Measurements from ENCODE around the gene PEDS1.
"Not testable (repeated sequence)": the region's sequence is repeated elsewhere in the genome, so short reads cannot be mapped to it uniquely, and the experiment has no call there.

The PEDS1 gene

DNA sequence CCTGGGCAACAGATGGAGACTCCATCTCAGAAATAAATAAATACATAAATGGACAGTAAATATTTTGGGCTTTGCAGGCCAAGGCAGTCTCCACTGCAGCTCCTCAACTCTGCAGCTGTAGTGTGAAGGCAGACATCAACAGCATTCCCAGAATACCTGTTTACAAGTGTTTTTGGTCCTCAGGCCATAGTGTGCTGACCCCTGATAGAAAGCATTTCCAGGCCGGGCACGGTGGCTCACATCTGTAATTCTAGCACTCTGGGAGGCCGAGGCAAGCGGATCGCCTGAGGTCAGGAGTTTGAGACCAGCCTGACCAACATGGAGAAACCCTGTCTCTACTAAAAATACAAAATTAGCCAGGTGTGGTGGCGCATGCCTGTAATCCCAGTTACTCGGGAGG lies 18.4 kb downstream of the PEDS1 start:
- not testable (repeated sequence) for DNase-seq (ENCODE audit: low read depth in 2 of 2)

DNA sequence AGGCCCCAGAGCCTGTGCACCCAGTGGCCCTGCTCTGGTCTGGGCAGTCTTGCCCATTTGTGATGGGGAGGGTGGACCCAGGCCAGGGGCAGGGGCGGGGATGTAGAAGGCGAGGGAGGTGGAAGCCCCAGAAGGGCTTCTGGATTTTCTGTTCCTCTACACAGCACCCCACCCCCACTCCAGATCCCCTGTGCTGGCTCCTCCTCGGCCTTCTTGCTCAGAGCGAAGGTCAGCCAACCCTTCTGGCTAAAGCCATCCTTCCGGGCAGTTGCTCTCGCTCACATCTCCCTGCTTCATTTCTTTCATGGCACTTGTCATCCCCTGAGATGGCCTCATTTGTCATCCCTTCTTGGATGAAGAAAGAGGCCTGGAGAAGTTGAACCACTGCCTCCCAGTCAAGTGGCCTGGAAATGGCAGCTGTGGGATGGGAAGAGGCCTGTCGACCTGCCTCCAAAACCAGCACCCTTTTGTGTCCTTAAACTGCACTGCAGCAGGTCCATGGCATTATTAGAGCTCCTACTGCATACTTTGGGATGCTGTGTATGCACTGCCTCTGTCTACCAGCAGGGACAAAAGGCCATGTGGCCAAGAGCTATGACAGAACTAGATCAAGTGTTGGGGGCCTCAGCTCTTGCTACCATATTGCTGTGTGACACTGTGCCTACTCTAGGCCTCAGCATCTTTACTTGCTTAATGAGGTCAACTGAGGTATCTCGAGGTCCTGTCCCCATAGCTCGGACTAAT lies 19.9 kb downstream of the PEDS1 start:
- DNase-seq (ENCODE audit: low read depth in 2 of 2), result no peak

DNA sequence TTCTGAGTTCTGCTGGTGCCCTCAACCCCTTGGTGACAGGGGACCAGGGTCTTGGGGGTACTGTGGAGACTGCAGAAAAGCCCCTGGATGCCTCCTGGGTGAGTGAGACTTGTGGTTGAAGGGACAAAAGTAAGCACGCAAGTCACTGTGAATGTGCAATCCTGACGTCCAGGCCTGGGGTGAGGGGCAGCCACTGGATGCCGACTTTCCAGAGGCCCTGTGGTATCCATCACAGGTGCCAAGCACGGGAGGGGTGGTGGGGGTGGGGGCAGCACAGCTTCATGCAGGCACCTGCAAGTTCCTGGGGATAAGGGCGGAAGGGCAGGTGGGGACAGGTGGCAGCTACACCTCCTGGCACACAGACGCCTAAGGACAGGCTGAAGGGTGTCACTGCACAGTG lies 20.5 kb downstream of the PEDS1 start:
- no peak for DNase-seq (ENCODE audit: low read depth in 2 of 2)

DNA sequence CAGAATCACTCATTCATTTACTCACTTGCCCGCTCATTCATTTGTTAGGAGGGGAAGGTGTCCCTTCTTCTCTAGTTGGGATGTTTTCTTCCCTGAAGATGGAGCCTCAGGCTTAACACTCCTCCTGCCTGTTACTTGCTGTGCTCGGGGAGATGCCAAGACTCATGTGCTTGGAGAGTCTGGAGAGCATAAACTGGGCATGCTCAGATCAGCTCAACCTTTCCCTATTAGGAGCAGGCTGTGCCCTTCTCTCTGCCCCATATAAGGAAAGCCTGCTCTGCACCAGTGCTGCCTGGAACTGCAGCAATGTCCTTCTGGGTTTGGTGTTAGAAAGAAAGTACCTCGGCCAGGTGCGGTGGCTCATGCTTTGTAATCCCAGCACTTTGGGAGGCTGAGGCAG lies 22.5 kb downstream of the PEDS1 start:
- DNase-seq (ENCODE audit: low read depth in 2 of 2), result no peak

DNA sequence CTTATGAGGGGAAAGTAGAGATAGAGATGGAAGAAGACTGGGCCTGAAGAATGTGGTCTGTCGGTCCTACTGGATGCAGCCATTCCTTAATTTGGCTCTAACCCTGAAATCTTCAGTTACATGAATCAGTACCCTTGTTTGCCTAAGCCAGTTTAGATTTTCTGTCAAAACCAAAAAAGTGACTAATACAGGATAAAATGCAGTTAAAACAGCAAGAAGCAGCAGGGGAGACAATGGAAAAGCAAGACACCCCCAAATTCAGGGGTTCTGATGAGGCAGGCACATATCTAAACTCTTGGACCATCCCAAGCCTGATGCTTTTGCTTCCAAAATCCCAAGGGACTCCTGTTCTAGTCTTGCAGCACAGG lies 23.2 kb downstream of the PEDS1 start:
- no peak for DNase-seq (ENCODE audit: low read depth in 2 of 2)

DNA sequence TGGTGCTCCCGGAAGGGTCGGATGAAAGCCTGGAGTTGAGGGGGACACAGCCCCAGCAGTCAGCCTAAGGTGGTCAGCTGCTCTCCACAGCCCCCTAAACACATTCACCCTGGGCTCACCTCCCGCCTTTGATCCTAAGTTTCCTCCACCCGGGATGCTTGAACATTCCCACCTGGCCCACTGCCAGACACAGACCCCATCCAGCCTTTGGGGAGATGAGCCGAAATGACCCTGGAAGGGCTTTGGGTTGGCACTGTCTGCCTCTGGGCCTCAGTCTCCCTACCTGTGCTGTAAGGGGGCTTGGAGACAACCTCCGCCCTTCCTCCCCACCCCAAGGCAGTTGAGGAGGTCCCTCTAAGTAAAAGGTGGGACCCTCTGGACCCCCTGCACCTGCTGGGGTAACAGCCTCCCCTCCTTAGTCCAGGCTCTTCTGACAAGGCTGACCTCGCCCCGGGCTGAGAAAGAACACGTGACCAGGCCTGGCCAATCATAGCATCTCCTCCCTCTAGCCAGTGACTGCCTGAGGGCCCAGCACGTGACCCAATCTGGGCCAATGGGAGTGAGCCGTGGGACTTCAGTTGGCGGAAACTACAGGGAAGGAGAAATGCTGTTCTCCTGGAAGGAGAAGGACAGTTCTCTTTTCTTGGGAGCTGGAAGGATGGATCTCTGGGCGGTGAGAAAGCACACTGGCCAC lies 23.7 kb downstream of the PEDS1 start:
- DNase-seq (ENCODE audit: low read depth in 2 of 2), result no peak

DNA sequence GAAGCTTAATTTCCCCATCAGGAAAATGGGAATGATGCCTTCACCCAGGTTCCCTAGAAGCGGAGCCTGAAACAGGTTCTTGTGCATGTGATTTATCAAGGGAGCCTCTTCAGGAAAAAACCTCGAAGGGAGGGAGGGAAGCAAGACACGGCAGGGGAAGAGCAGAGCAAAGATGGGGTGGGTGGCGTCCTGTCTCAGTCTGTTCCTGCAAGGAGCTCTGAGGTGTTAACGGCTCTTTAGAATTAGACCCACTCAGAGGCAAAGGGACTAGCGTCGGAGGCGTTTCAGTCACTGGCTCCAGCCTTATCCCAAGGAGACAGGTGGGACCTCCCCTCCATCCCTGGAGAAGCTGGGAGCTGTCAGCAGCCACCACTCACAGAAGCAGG lies 25.0 kb downstream of the PEDS1 start:
- no peak for DNase-seq (ENCODE audit: low read depth in 2 of 2)

DNA sequence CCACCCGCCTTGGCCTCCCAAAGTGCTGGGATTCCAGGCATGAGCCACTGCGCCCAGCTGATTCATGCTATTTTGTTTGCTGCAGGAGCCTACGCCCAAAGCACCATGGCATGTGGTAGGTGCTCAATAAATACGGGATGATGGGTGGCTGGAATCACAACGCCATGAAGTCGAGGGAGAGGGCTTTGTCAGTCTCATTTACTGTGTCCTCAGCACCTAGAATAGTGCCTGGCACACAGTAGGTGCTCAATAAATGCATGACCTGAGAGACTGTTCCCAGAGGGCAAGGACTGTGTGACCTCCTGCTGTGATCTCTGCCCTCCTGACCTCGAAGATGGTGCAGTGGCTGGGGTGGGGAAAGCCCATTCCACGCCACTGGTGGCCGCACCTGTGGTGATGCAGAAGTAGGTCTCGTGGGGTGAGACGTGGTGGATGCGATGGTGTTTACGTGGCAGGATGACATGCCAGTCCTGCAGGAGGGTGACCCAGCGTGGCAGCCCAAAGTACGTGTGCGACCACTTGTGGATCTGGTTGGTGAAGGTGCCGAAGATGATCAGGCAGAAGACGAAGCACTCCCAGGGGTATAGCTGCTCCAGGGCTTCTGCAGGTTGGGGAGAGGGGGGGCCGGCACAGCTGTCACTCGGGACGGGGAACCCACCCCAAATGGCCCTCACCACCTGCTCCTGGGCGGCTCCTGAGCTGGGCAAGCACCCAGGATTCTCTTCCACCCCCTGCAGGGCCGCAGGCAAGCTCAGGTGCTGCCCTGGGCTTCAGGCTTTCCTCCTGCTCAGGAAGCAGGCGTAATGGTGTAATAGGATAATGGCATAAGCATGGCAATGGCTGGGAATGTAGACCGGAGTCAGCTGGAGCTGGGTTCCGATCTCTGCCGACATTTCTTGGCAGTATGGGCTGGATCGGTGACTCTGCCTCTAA lies 25.7 kb downstream of the PEDS1 start:
- DNase-seq (ENCODE audit: low read depth in 2 of 2), result no peak

DNA sequence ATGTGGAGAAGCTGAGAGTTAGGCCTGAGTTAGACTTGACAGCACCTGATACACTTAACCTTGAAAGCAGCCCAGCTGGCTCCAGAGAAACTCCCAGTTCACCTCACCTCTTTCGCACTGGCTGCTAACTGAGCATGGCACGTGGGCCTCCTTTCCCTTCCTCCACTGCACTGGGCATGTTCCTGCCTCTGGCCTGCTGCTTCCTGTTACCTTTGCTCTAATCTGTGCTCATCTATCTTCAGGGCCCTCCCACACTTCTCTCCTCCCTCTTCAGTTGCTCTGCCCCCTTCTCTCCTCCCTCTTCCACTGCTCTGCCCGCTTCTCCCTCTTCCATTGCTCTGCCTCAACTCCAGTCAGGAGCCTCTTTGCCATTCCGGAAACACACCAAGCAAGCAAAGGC lies 26.9 kb downstream of the PEDS1 start:
- no peak for DNase-seq (ENCODE audit: low read depth in 2 of 2)

DNA sequence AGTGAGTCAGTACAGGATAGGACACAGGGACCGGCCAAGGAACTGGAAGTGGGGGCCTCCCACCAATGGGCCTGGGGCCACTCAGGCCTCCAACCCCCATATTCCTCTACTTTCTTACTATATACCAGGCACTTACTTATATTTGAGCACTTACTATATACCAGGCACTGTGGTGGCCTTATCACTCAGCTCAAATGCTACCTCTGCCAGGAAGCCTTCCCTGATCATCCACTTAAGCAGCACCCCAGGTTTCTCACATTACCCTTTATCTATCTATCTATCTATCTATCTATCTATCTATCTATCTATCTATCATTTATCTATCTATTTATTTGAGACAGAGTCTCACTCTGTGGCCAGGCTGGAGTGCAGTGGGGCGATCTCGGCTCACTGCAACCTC lies 28.2 kb downstream of the PEDS1 start:
- no peak for DNase-seq (ENCODE audit: low read depth in 2 of 2)

DNA sequence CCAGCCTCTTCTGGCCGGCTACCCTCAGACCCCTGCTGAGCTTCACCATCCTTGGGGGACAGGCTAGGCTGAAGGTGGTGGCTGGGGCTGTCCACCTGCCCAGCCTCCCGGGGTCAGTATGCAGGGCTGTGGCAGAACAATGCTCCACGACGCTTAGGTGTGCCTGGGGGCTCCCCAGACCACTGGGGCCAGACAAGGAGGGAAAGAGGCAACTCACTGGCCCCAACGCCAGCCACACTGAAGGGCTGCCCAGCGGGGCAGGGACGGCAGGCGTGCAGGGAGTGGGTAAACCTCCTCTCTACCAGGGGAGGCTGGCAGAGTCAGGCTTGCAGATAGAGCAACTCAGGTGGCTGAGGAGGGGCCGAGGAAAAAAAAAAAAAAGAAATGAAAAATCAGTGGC lies 29.0 kb downstream of the PEDS1 start:
- no peak for DNase-seq (ENCODE audit: low read depth in 2 of 2)

DNA sequence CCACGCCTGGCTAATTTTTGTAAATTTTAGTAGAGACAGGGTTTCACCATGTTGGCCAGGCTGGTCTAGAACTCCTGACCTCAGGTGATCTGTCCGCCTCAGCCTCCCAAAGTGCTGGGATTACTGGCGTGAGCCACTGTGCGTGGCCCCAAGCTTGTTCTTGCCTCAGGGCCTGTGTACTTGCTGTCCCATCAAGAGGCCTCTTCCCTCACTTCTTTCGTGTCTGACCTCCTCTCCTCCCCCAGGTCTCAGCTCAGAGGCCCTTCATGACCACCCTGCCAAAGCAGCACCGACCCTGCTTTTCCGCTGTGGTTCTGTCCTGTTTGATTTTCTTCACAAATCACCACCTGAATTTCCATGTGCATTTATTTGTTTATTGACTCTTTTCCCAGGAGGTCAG lies 30.1 kb downstream of the PEDS1 start:
- DNase-seq (ENCODE audit: low read depth in 2 of 2), result no peak

DNA sequence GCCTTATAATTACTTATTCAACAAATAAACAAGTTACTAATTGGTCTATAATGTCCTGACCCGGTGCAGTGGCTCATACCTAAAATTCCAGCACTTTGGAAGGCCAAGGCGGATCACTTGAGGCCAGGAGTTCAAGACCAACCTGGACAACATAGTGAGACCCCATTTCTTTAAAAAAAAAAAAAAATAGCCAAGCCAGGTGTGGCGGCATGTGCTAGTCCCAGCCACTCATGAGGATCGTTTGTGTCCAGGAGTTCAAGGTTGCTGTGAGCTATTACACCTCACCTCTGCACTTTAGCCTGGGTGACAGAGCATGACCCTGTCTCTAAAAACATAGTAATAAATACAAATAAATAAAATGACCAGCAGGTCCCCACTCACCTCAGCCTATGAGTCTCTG lies 30.8 kb downstream of the PEDS1 start:
- DNase-seq (ENCODE audit: low read depth in 2 of 2), result no peak

DNA sequence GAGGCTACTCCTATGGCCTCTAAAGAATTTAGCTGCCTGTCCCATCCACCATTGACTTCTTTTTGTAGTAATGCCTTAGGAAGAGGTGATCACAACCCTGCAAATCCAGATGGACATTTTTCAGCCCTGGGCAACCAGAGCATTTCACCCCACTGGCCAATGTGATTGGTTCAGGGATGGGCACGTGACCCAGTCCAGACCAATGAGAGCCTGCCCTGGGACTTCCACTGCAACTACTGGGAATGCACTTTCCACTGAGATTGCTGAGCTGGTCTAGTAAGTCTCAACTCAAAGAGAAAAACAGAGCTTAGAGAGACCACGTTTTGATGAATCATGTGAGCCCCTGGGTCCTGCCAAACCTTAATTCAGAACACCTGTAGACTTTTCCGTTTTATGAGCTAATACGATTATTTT lies 31.7 kb downstream of the PEDS1 start:
- DNase-seq (ENCODE audit: low read depth in 2 of 2), result no peak

DNA sequence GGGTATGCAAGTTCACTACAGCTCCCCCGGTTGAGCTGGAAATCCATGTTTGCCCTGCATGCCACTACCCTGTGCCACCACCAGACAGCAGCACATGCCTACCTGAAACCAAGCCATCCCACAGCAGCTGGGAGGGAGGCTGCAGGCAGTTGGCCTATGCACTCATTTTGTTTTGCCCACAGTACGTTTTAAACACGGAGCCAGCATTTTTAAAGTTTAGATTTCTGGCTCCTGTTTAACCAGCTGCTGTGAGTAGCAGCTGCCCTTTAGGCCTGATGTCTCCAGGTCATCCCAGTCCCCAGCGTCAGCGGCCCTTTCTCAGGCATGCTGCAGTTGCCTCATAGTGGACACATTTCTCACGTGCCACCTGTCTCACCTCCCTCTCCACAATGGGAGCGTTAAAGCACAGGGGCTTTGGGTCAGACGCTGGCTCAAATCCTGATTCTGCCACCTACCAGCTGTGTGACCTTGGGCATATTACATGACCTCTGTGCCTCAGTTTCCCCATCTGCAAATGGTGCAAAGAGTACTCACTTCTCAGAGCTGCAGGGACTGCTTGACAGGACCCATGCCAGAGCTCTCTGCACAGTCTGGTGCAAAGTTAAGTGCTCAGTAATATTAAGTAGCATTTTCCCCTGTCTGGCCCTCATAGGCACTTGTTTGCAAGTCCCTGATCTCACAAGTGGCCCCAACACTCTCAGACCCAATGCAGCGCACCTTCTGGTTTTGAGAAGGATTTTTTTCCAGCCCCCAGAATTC lies 32.4 kb downstream of the PEDS1 start:
- peak; percentile 31 to 32 for DNase-seq (ENCODE audit: low read depth in 2 of 2)

DNA sequence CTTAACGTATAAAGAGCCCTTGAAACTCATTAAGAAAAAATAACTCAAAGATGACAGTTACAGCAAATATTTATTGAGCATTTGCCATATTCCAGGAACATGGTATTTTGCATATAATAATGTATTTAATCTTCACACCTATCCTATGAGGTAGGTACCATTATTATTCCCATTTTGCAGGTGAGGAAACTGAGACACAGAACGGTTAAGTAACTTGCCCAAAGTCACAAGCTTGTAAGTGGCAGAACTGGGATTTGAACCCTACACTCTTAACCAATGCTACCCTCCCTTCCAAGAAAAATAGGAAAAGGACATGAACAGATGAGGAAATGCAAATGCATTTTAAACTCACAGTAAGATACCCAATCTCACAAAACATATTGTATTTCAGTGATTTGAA lies 35.3 kb downstream of the PEDS1 start:
- DNase-seq (ENCODE audit: low read depth in 2 of 2), result no peak

DNA sequence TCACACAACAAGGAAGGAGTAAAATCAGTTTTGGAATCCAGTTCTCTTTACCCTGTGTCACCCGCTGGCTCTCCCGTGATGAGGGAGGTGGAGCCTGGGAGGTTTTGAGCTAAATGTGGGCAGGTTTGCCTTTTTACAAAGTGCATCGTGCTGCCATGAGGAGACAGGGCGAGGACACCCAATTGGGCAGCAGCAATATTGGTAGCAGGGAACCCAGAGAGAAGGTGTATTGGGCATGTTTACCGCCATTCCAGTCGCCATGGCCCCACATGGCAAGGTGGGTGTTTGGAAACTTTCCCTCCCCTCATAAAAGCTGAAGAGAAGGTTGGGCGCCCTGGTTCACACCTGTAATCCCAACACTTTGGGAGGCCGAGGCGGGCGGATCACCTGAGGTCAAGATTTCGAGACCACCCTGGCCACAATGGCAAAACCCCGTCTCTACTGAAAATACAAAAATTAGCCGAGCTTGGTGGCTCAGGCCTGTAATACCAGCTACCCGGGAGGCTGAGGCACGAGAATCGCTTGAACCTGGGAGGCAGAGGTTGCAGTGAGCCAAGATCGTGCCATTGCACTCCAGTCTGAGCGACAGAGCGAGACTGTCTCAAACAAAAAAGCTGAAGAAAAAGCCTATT lies 37.0 kb downstream of the PEDS1 start:
- DNase-seq (ENCODE audit: low read depth in 2 of 2), result no peak

DNA sequence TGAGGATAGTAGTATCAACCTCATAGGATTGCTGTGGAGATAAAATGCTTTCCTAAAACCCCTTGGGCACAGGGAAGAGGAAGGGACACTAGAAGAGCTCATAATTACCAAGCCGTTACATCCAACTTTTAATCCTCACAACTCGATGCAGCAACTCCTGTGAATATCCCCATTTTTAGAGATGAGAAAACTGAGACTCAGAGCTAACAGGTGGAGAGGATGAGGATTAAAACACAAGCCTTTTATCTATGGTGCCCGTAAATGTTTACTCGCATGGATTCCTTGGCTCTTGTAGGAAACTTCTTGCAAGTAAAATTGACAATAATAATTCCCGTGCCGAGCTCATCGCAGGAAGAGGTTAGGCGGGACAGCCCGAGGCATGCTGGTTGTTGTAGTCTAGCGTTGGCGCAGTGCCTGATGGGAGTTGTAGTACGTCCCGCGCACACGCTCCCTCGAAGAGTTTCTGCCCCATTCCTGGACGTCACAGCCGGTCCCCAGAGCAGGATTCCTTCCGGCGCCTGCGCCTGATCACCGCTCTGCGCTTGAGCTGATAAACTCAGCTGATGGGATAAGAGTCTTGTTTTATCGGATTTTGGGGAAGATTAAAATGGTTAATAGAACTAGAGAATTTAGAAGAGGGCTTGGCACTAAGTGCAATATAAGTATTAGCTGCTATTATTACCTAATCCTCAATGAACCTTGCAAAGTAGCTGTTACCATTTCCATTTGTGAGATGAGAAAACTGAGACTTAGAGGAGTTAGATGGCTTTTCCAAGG lies 37.7 kb downstream of the PEDS1 start:
- DNase-seq (ENCODE audit: low read depth in 2 of 2), result peak; percentile 68 to 76

DNA sequence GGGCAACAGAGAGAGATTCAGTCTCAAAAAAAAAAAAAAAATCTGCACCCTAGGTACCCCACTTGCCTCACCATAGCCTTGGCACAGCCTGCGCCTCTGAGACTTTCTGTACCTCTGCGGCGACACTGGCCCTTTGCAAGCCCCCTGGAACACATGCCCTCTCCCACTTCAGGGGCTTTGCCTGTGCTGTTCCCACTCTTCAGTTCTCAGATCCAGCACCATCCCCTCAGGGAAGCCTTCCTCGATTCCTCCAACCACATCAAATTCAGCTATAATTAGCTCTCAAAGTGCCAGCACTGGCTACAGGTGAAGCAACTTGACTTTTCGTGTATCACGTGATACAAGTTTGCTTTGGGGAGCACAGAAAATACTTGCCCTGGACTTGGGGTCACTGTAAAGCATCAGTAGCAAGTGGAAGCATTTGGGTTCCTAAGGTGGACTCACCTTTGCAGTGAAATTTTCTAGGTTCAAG lies 38.4 kb downstream of the PEDS1 start:
- no peak for DNase-seq (ENCODE audit: low read depth in 2 of 2)

DNA sequence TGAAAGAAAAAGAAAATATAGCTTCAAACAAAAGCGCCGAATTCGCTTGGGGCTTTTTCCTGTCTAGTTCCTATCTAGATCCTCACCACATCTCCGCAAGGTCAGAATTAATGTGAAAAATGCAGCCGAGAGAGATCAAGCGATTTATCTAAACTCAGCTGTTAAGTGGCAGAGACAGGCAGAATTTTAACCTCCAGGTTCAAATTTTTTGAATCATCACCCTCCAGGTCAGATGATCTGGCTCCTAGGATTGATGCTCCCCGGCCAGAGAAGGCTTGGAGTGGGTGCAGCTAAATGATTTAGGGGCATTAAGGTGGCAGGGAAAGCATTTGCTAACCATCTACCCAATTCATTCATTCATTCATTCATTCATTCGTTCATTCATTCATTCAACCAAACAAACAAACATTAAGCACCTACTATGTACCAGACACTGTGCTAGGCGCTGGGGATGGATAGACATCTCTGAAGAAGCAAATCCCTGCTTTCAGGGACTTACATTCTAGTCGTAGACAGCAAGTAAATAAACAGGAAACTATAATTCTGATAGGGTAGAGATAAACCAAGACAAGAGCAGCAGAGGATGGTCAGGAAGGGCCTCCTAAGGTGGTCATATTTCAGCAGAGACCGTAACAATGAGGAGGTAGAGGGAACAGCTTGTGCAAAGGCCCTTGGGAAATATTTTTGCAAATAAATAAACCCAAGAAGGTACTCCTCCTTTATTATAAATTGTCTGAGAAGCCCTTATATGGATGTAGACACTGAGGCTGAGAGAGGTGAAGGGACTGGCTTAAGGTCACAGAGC lies 39.9 kb downstream of the PEDS1 start:
- no peak for DNase-seq (ENCODE audit: low read depth in 2 of 2)

All from stimulated activated CD4-positive, alpha-beta T cell treated with anti-CD3 and anti-CD28 coated beads, Interleukin-1b, Interleukin-23, amount 100 ng/mL, for 1 hour (primary cell).